GM12878 (cell line): ENCODE data around the gene PRDM7. TPM values are rescaled to one million over a fixed set of nuclear protein-coding genes. Genes with fewer than 3 reads are reported as not detected.

Experiments
- ATAC-seq: fragments of 200-7000 bp; cut with Tn5 transposase; 3 replicates; pipeline ENCODE4 v1.9.1; 2020; ENCODE audit warnings: mild to moderate bottlenecking, moderate library complexity
- BruUV-seq: library from RNA; stranded (reverse); fragments of 400-500 nt; replicated peaks from 2 replicates; lab custom pipeline; 2021; lab: Mats Ljungman, UMichigan
- CTCF ChIA-PET: fragments of 300-600 bp; sonication (Branson Sonifier 250); formaldehyde crosslinking; extraction: SDS; loops from one replicate; lab custom pipeline; 2021; ENCODE audit warnings: inconsistent platforms; lab: Yijun Ruan, JAX
- POLR2A ChIA-PET: fragments of 350-600 bp; formaldehyde crosslinking; extraction: SDS; loops from one replicate; lab custom pipeline; 2021; ENCODE audit warnings: inconsistent platforms; lab: Charles Lee
- RAD21 ChIA-PET: fragments of 300-600 bp; sonication (Branson Sonifier 250); formaldehyde crosslinking; loops from one replicate; lab custom pipeline; 2023; ENCODE audit warnings: antibody characterized with exemption; ENCODE audit not compliant: unreplicated experiment; lab: Charles Lee
- SMC1A ChIA-PET: fragments of 300-600 bp; sonication (Branson Sonifier 250); formaldehyde crosslinking; loops from one replicate; lab custom pipeline; 2023; ENCODE audit not compliant: unreplicated experiment, uncharacterized antibody; lab: Charles Lee
- DNase-seq: peaks from one replicate; pipeline ENCODE4 v3.0.0-alpha.2; 2011; ENCODE audit warnings: low read depth, low spot score
- FAIRE-seq: peaks from 3 replicates; lab custom pipeline; 2011; peaks lifted over from hg19 to GRCh38; lab: Jason Lieb, UNC
- H2AFZ ChIP-seq: 2 replicates; pipeline ENCODE4 v1.6.0; 2011; ENCODE audit warnings: low read depth, low read length, control low read depth; ENCODE audit not compliant: control insufficient read depth
- H3K27ac ChIP-seq: 2 replicates; pipeline ENCODE4 v1.5.1; 2011; ENCODE audit warnings: control low read depth; ENCODE audit not compliant: control insufficient read depth, insufficient read depth
- H3K27me3 ChIP-seq, 2 experiments: replicated peaks in 1 of 2; 2 replicates each; pipeline versions ENCODE4 v1.6.0 to v1.6.1; 2011; ENCODE audit warnings: low read length in 1 of 2; ENCODE audit not compliant: control insufficient read depth in 2 of 2, insufficient read depth in 2 of 2
- H3K36me3 ChIP-seq, 2 experiments: 2 replicates each; pipeline ENCODE4 v1.5.1; 2011; ENCODE audit warnings: low read length in 1 of 2; ENCODE audit not compliant: control insufficient read depth in 2 of 2, insufficient read depth in 2 of 2
- H3K4me1 ChIP-seq: 2 replicates; pipeline ENCODE4 v1.6.1; 2011; ENCODE audit warnings: mild to moderate bottlenecking, low read length, moderate library complexity, mixed read lengths; ENCODE audit not compliant: control insufficient read depth, insufficient read depth
- H3K4me2 ChIP-seq: 2 replicates; pipeline ENCODE4 v1.6.0; 2011; ENCODE audit warnings: control low read depth; ENCODE audit not compliant: control insufficient read depth, insufficient read depth
- H3K4me3 ChIP-seq: fragments of 200-600 bp; sonication (generic); 2 replicates; pipeline ENCODE4 v1.5.1; 2016
- H3K79me2 ChIP-seq: 2 replicates; pipeline ENCODE4 v1.6.0; 2011; ENCODE audit warnings: low read length; ENCODE audit not compliant: control insufficient read depth, insufficient read depth
- H3K9ac ChIP-seq: 2 replicates; pipeline ENCODE4 v1.8.0; 2011; ENCODE audit warnings: low read length, control low read depth, mixed read lengths; ENCODE audit not compliant: control insufficient read depth, insufficient read depth
- H3K9me3 ChIP-seq: replicated peaks from 3 replicates; pipeline ENCODE4 v1.5.1; 2011; ENCODE audit warnings: mild to moderate bottlenecking, low read length; ENCODE audit not compliant: control insufficient read depth, insufficient read depth
- H4K20me1 ChIP-seq: 2 replicates; pipeline ENCODE4 v1.6.0; 2011; ENCODE audit not compliant: control insufficient read depth, insufficient read depth
- BRCA1 ChIP-seq: IDR thresholded peaks from 2 replicates; pipeline ENCODE4 v1.6.1; 2011; ENCODE audit warnings: low read depth, low read length, improper control_type of control experiment
- CBFB ChIP-seq: IDR thresholded peaks from 2 replicates; pipeline ENCODE4 v1.6.1; 2016; ENCODE audit warnings: antibody characterized with exemption, low read depth
- CBX3 ChIP-seq: fragments of 200-600 bp; sonication (generic); IDR thresholded peaks from 2 replicates; pipeline ENCODE4 v1.6.1; 2016; ENCODE audit warnings: low read depth, borderline replicate concordance
- EZH2 ChIP-seq: IDR thresholded peaks from 2 replicates; pipeline ENCODE4 v1.6.1; 2012; ENCODE audit warnings: low read depth, mild to moderate bottlenecking, control low read depth, inconsistent platforms, low read length, borderline replicate concordance; ENCODE audit not compliant: control insufficient read depth
- FOXK2 ChIP-seq: fragments of 450-650 bp; IDR thresholded peaks from 2 replicates; pipeline ENCODE4 v1.6.1; 2017; ENCODE audit warnings: mild to moderate bottlenecking, moderate library complexity
- GATAD2B ChIP-seq: fragments of 450-650 bp; conservative IDR thresholded peaks from 2 replicates; pipeline ENCODE4 v1.6.1; 2017; ENCODE audit warnings: low read depth, mild to moderate bottlenecking, moderate library complexity
- HDAC2 ChIP-seq: fragments of 200-600 bp; sonication (generic); IDR thresholded peaks from 2 replicates; pipeline ENCODE4 v1.6.1; 2017
- IRF4 ChIP-seq: IDR thresholded peaks from 2 replicates; pipeline ENCODE4 v1.6.1; 2011; ENCODE audit warnings: low read depth, low read length
- IRF5 ChIP-seq: fragments of 450-650 bp; IDR thresholded peaks from 2 replicates; pipeline ENCODE4 v1.6.1; 2017; ENCODE audit warnings: borderline replicate concordance
- MAX ChIP-seq: IDR thresholded peaks from 2 replicates; pipeline ENCODE4 v1.6.1; 2012; ENCODE audit warnings: low read depth, low read length, improper control_type of control experiment
- MYB ChIP-seq: fragments of 150-350 bp; IDR thresholded peaks from 2 replicates; pipeline ENCODE4 v1.6.1; 2014; ENCODE audit warnings: mild to moderate bottlenecking, low read depth, low read length, borderline replicate concordance
- NKRF ChIP-seq: fragments of 450-650 bp; conservative IDR thresholded peaks from 2 replicates; pipeline ENCODE4 v1.6.1; 2017; ENCODE audit warnings: mild to moderate bottlenecking, moderate library complexity
- POU2F2 ChIP-seq: IDR thresholded peaks from 3 replicates; pipeline ENCODE4 v1.6.1; 2011; ENCODE audit warnings: low read depth, mild to moderate bottlenecking, low read length, borderline replicate concordance
- RAD21 ChIP-seq: IDR thresholded peaks from 2 replicates; pipeline ENCODE4 v1.6.1; 2011; ENCODE audit warnings: mild to moderate bottlenecking, low read depth, low read length, moderate library complexity; ENCODE audit not compliant: insufficient read depth
- SPI1 ChIP-seq: IDR thresholded peaks from 2 replicates; pipeline ENCODE4 v1.6.1; 2011; ENCODE audit warnings: low read depth, mild to moderate bottlenecking, low read length, moderate library complexity, borderline replicate concordance; ENCODE audit not compliant: insufficient read depth
- SUPT20H ChIP-seq: IDR thresholded peaks from 2 replicates; pipeline ENCODE4 v1.6.1; 2011; ENCODE audit warnings: low read depth, mild to moderate bottlenecking, low read length, moderate library complexity, borderline replicate concordance; ENCODE audit not compliant: control insufficient read depth
- TARDBP ChIP-seq: IDR thresholded peaks from 2 replicates; pipeline ENCODE4 v1.6.1; 2016; ENCODE audit warnings: borderline replicate concordance
- YY1 ChIP-seq: IDR thresholded peaks from 2 replicates; pipeline ENCODE4 v1.6.1; 2011; ENCODE audit warnings: low read depth, mild to moderate bottlenecking, low read length
- ZBED1 ChIP-seq: IDR thresholded peaks from 2 replicates; pipeline ENCODE4 v1.6.1; 2016; ENCODE audit warnings: borderline replicate concordance
- ZNF207 ChIP-seq: fragments of 450-650 bp; IDR thresholded peaks from 2 replicates; pipeline ENCODE4 v1.6.1; 2014; ENCODE audit warnings: antibody characterized with exemption, mild to moderate bottlenecking, borderline replicate concordance
- ZNF217 ChIP-seq: fragments of 450-650 bp; IDR thresholded peaks from 2 replicates; pipeline ENCODE4 v1.6.1; 2017; ENCODE audit warnings: antibody characterized with exemption, mild to moderate bottlenecking
- whole genome bisulfite sequencing: methylation state at CpG from one replicate; pipeline ENCODE4 v1.1.6; 2016; ENCODE audit warnings: low lambda C conversion rate; ENCODE audit not compliant: insufficient replicate concordance, insufficient coverage; ENCODE audit errors: missing lambda C conversion rate; 5-methylcytosine and 5-hydroxymethylcytosine counted together
- in situ Hi-C: fragments of 300-500 bp; cut with MboI; formaldehyde crosslinking; loops from 9 replicates; pipeline ENCODE4 v1.14.3; 2018; ENCODE audit warnings: mixed read lengths
- intact Hi-C: fragments of 100-400 bp; cut with micrococcal nuclease; formaldehyde crosslinking; loops from one replicate; pipeline ENCODE4 v1.14.2; 2022; ENCODE audit not compliant: unreplicated experiment
- polyA plus RNA-seq, 11 experiments: library from polyadenylated mRNA; depleted of rRNA in 4 of 11; unstranded in 6 of 11; stranded (reverse) in 5 of 11; fragments of >200 nt; fragmentation: Nextera tagmentation in 4 of 11; fragmentation: Illumina TruSeq in 1 of 11; extraction: Ambion mirVana in 4 of 11; extraction: Trizol in 1 of 11; gene quantifications; 1 replicate in 1 of 11; 2 replicates in 10 of 11; pipeline versions ENCODE4 v1.2.1 to v1.2.3, GENCODE V29; 2011 to 2016; ENCODE audit warnings: inconsistent platforms in 2 of 11, missing spikeins in 2 of 11, low read depth in 1 of 11
- total RNA-seq, 4 experiments: library from RNA; depleted of rRNA in 3 of 4; stranded (reverse); fragments of >200 nt in 3 of 4; fragmentation: Illumina TruSeq in 1 of 4; extraction: Trizol in 1 of 4; gene quantifications; 2 replicates each; pipeline versions ENCODE4 v1.2.1 to v1.2.3, GENCODE V29; 2013 to 2021

The PRDM7 gene
- total and polyA plus RNA-seq, 10 of the 15 experiments (the other 5 are each of a cell fraction or from before 2014, with no cell fraction given), result not detected

DNA sequence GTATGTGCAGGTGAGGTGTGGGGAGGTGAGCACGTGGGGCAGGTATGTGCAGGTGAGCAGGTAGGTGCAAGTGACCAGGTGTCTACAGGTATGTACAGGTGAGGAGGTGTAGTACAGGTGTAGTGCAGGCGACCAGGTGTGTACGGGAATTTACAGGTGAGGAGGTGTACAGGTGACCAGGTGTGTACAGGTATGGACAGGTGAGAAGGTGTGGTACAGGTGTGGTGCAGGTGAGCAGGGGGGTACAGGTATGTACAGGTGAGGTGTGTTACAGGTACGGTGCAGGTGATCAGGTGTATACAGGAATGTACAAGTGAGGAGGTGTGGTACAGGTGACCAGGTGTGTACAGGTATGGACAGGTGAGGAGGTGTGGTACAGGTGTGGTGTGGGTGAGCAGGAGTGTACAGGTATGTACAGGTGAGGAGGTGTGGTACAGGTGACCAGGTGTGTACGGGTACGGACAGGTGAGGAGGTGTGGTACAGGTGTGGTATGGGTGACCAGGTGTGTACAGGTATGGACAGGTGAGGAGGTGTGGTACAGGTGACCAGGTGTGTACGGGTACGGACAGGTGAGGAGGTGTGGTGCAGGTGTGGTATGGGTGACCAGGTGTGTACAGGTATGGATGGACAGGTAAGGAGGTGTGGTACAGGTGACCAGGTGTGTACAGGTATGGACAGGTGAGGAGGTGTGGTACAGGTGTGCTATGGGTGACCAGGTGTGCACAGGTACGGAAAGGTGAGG lies 45.0 kb downstream of the PRDM7 start:
- intact Hi-C loops, result no loop called here
- ATAC-seq, result no peak
- H2AFZ ChIP-seq, result no peak overlapping the region
- H3K4me2 ChIP-seq, result no peak overlapping the region
- ChIA-PET RAD21 (no interaction called here), POLR2A (no interaction called here), SMC1A (no interaction called here), CTCF (no interaction called here)
- no peaks in the 10 kb centered on the region for H3K27me3 ChIP-seq
- no peaks in the 10 kb centered on the region for H3K4me1 ChIP-seq
- no peaks in the 10 kb centered on the region for H3K9me3 ChIP-seq
- no peaks in the 10 kb centered on the region for H3K79me2 ChIP-seq
- FAIRE-seq, result no peak
- 85% methylated on average over 9 of the region's 9 CpGs for WGBS
- BruUV-seq, result no TSS peak
- no peak overlapping the region for H3K27ac ChIP-seq
- no peaks in the 10 kb centered on the region for H3K36me3 ChIP-seq
- H3K4me3 ChIP-seq, result no peak overlapping the region
- in situ Hi-C loops, result no loop called here
- no peak overlapping the region for H3K9ac ChIP-seq
- no peak for DNase-seq
- H4K20me1 ChIP-seq, result no peaks in the 10 kb centered on the region
- TF ChIP-seq BRCA1, result no peak
- no peak for TF ChIP-seq POU2F2
- TF ChIP-seq MYB, result no peak
- TF ChIP-seq HDAC2, result peak; percentile 90
- 0 out of 2 replicates have a peak, but pooled peaks have one; percentile 11 for TF ChIP-seq SUPT20H
- no peak for TF ChIP-seq MAX
- TF ChIP-seq EZH2, result no peak
- TF ChIP-seq ZBED1, result no peak
- peak; percentile 77; the same call in 1 of the 2 replicates for TF ChIP-seq ZNF217
- TF ChIP-seq CBFB, result no peak
- no peak for TF ChIP-seq NKRF
- no peak for TF ChIP-seq SPI1
- TF ChIP-seq GATAD2B, result 0 out of 2 replicates have a peak, but pooled peaks have one; percentile 44
- TF ChIP-seq ZNF207, result no peak
- TF ChIP-seq RAD21, result no peak
- TF ChIP-seq TARDBP, result no peak
- TF ChIP-seq CBX3, result no peak
- TF ChIP-seq IRF4, result no peak
- peak; percentile 62 for TF ChIP-seq IRF5
- no peak for TF ChIP-seq YY1
- TF ChIP-seq FOXK2, result no peak
